H4 (cell line): ENCODE data around the gene TMEM255A. TPM values are rescaled to one million over a fixed set of nuclear protein-coding genes. Genes with fewer than 3 reads are reported as not detected.

Experiments
- total RNA-seq: library from RNA; depleted of rRNA; stranded (reverse); fragments of >200 nt; shearing (Covaris generic); gene quantifications from 2 replicates; pipeline ENCODE4 v1.2.3, GENCODE V29; 2014; rRNA removed

The TMEM255A gene
- total RNA-seq, 1 experiment from 2014 or later = 4.0 TPM

Other genes with a start within 250 kb of the TMEM255A start
- gene RHOXF2B, start 233.8 kb downstream of the TMEM255A start, total RNA-seq = not detected in 2 replicates
- not detected in 2 replicates for gene RHOXF1, start 195.5 kb downstream of the TMEM255A start, total RNA-seq
- not detected in 2 replicates for gene RHOXF2, start 152.8 kb downstream of the TMEM255A start, total RNA-seq
- gene ZBTB33, start 60.6 kb downstream of the TMEM255A start, total RNA-seq = 15.0 and 23.8 TPM in 2 replicates
- not detected in 2 replicates for gene ATP1B4, start 50.6 kb upstream of the TMEM255A start, total RNA-seq
- gene LAMP2, start 157.8 kb upstream of the TMEM255A start, total RNA-seq = 135 and 214 TPM in 2 replicates
- gene CUL4B, start 249.5 kb upstream of the TMEM255A start, total RNA-seq = 18.4 and 28.6 TPM in 2 replicates